ENCODE data around the gene XYLT1.

DNA sequence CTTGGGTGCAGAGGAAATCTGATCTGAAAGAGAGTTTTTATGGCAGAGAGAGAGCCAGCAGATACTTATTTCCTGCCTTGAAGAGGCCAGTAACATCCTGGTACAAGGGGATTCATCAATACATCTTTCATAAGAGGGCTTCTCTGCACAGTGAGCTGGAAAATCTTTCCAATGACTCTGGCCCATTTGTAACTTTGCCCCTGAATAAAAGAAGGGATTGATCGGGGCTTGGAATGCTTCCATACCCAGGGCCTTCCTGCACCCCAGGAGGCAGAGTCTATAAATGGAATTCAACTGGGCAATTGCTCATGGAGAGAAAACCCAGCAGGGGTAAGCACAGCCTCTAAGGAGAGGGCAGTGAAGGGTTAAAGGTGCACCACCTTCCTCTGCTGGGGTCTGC is 163.3 kb downstream of the XYLT1 start:
- TF ChIP-seq POLR2A (IDR thresholded peaks at IDR 0.05), result no peak
- TF ChIP-seq, protein P1, sequence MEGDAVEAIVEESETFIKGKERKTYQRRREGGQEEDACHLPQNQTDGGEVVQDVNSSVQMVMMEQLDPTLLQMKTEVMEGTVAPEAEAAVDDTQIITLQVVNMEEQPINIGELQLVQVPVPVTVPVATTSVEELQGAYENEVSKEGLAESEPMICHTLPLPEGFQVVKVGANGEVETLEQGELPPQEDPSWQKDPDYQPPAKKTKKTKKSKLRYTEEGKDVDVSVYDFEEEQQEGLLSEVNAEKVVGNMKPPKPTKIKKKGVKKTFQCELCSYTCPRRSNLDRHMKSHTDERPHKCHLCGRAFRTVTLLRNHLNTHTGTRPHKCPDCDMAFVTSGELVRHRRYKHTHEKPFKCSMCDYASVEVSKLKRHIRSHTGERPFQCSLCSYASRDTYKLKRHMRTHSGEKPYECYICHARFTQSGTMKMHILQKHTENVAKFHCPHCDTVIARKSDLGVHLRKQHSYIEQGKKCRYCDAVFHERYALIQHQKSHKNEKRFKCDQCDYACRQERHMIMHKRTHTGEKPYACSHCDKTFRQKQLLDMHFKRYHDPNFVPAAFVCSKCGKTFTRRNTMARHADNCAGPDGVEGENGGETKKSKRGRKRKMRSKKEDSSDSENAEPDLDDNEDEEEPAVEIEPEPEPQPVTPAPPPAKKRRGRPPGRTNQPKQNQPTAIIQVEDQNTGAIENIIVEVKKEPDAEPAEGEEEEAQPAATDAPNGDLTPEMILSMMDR (IDR thresholded peaks at IDR 0.05), result no peak
